Stimulated activated CD8-positive, alpha-beta memory T cell treated with anti-CD3 and anti-CD28 coated beads, Interleukin-12 subunit alpha, Interleukin-12 subunit beta, amount 100 ng/mL, for 24 hours (primary cell): ENCODE data around the gene AOPEP.

Experiments used
- DNase-seq: peaks from one replicate; pipeline ENCODE4 v3.0.0-alpha.2; 2020; ENCODE audit errors: extremely low read depth

AOPEP gene

DNA sequence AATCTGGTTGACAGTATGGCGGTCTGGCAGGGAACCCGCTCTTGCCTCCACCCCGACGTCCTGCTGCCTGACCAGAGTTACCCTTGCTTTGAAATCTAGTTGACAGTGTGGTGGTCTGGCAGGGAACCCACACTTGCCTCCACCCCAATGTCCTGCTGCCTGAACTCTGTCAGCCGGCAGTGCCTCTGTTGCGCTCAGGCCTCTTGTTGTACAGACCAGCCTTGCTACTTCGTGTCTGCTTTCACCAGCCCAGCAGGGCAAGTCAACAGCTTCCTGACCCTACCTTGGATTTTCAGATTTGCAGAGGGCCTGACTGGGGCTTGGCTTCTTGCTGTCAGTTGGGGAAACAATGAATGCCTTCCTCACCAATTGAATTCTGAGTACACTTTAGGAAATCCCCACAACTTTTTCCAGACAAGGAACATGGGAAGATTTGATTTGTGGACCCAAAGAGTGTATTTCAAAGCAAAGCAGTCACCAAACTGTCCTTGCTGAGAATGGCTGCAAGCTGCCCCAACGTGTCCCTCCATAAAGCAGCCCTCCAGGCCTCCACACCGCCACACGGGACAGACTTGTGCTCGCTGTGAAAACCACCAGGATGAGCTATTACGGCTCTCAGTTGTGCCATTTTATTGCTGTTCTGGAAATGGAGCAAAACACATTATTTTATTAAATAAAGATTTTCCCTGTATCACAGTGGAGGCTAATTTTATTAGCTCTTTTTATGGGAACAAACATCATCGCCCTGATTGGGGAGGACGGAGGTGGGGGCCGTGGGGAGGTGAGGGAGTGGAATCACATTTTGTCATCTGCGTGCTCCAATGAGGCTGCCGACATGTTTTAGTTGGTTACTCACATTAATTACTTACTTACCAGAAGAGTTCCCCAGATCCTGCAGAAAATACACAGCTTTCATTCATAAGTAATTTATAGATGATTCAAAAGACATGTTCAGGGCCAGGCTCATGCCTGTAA lies 189.3 kb downstream of the AOPEP start:
- DNase-seq = no peak

DNA sequence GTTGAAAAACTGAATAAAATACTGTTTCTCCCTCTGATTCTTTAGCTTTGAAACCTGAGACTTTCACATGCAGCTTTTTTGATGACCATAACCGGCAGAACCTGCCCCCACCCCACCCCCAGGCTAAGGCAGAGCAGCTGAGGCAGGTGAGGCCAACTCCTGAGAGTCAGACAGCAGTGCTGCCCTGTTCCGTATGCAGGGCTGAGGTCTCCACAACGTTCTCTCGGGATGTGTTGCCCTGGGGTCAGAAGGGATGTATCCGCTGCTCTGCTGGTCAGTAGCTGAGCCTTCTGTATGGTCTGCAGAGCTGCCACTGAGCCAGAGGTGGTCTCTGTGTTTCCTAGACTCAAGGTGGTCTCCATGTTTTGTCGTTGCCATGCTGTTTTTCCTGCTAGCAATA lies 190.5 kb downstream of the AOPEP start:
- no peak for DNase-seq

DNA sequence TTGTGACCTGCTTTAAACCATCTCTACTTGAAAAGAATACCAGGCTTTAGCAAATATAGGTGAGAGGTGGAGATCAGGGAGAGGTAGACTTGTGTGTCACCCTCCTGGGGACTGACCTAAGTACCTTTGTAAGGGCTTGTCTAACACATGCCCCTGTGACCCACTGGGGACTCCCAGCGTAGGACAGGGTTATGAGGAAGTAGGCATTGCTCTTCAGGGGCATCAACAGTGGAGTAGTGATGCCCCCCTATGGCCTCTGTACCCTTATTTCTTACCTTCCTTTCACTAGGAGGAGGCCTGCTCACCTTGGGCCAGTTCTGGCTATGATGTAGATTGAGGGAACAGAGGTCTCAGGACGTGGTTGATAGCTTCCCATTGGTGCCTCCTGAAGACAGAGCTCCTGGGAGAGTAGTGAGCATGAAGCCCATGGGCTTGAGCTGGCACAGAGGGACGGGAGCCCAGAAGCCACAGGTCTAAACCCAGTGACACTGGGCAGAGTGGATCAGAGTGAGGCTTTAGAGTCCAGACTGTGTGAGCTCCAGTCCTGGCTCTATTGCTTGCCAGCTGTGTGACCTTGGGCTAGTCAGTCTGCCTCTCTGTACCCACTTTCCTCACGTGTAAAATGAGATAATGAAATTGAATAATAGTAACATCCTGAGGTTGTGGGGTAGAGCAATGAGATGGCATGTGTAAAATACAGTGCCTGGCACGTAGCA lies 191.7 kb downstream of the AOPEP start:
- no peak for DNase-seq

DNA sequence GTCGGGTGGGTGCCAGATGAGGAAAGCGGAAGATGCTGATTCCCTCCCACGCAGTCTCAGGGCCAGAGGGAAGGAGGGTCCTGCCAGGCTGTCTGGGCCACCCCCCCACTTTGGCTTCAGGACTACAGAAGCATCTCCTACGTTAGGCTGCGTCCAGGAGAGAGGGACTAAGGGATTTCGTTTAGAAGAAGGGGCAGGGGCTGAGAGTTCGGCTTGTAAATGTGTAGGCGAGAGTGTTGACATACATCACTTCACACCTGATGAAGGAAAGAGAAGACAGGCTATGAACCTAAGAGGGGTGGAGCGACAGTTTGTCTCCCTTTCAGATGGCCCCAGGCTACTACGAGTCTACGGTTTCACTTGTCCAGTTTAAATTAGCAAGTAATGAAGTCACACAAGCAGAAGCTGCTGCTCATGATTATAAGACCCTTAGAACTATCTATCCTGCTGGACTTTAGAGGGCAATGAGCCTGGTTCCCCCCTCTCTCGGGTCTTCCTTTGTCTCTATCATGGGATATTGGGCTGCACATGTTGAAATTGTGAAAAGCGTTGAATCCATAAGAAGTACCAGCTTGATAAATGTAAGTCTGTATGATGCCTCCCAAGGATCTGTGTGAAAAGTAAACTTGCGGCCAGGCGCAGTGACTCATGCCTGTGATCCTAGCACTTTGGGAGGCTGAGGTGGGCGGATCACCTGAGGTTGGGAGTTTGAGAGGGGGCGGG lies 193.0 kb downstream of the AOPEP start:
- DNase-seq = no peak

DNA sequence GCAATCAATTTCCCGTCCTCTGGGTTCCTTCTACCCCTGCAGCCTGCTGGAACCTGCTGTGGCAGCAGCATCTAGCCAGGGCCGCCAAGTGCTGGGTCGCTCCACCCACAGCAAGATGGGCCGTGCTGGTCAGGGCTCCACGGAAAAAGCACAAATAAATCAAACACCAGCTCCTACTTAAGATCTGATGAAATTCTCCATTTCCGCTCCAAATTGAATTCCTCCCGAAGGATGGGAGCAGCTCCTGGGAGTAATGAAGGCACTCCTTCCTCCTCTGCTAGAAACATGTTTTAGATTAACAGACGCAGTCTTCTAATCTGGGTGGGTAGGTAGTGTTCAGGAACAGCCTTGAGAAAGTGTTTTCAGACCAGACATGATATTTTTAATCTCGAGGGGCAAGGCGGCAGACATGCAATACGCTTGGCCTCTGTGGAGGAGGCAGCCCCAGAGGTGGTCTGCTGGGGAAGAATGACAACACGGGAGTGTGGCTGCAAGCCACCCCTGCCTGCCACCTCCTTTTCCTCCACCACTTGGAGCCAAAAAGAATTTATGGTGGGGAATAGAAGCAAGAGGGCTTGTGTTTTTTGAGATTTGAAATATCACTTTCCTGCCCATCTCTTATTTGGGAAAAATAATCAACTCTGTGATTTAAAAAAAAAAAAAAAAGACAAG lies 194.1 kb downstream of the AOPEP start:
- no peak for DNase-seq

DNA sequence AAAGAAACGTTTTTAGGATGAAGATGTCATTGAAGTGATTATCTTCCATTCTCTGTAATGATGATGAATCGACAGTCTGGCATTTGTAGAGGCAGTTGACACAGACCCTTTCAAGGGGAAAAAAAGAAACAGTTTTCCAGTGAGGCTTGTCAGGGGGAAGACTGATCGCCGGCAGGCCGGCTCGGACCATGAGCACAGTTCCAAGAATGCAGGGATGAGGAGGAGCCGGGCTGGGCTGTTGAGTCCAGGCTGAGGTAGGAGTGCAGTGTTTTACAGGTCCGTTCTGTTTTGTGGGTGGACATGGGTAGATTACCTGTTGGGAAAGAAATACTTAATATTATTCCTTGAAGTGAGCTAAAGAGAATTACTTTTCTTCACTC lies 194.6 kb downstream of the AOPEP start:
- DNase-seq = no peak

DNA sequence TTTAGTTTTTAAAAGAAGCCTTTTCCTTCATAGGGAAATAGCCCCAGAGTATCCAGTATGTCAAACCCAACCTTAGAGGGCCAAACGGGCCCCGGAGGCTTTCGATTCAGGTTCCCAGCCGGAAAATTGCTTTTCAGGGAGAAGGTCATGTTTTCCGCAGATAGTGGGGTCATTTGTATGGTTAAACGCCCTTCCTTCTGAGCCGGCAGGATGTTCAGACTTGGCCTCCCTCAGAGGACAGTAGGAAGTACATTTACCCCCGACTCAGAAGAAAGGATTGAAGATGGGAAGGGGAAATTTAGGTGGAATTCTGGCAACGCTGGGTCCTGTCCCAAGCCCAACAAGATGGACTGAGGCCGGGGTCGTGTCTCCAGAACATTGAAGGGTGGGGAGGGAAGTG lies 195.2 kb downstream of the AOPEP start:
- no peak for DNase-seq

DNA sequence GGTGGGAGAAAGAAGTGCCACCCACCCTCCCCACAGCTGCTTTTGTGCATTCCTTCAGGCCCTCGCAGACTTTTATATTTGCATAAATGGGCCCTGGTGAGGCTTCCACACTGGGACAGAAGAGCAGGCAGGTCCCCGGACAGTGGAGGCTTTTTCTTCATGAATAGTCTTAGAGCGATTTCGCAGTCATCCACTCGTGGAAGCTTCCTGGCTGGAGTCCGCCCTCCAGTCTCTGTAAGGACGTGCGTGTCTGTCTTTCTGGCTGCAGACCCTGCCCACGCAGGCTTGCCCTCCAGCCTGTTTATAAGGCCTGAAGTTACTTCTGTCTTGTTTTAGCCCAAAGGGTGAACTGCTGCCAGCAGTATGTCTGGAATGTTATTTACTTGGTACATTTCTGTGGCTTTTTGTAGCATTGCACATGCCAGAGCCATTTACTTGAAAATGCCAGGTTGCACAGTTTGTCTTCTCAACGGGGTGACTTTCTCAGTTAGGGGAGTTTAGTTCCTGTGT lies 195.7 kb downstream of the AOPEP start:
- DNase-seq = no peak

DNA sequence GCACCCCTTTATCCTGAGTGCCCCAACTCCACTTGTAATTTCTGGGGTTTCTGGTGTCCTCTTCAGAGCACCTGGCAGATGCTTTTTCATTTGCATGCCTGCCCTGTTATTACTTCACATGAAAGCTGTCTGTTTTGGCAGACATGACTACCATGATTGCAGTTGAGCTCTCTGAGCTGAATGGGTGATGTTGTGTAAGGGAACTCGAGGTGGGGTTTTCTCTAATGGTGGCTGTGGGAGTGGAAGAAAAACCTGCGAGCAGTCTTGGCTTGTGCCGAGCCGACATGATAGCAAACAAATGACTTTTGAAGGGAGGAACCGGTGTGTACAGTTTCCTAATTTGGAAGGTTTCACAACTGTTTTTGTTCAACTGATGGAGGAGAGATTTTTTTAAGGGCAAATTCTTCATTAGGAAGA lies 196.2 kb downstream of the AOPEP start:
- no peak for DNase-seq

DNA sequence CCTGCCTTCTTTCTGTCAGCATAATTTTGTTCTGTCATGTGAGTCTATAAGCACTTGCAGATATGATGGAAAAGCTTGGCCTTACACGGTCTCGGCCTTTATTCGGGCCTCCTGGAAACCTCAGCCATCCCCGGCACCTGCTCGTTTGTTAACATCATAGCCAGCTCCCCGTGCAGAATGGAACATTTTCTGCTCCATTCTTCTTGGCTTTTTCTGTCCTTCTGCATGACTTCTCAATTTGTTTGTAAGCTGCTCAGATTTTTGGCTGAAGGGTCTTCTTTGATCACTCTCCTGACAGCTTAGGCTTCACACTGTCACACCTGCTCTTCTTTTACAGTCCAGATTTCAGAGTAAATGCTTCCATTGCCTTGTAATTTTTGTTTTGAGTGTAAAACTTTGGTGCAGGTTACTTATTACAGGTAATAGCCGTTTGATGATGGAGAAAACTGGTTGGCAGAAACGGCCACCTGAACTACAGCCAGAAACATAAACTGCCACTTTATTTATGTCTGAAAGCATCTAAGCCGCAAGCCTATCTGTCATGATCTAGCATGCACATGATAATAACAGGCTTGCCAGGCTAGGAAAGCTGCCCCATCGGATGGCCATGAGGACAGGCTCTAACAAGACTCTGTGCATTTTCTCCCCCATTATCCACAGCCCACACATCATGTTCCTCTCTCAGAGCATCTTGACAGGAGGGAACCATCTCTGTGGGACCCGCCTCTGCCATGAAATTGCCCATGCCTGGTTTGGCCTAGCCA lies 197.0 kb downstream of the AOPEP start:
- no peak for DNase-seq

DNA sequence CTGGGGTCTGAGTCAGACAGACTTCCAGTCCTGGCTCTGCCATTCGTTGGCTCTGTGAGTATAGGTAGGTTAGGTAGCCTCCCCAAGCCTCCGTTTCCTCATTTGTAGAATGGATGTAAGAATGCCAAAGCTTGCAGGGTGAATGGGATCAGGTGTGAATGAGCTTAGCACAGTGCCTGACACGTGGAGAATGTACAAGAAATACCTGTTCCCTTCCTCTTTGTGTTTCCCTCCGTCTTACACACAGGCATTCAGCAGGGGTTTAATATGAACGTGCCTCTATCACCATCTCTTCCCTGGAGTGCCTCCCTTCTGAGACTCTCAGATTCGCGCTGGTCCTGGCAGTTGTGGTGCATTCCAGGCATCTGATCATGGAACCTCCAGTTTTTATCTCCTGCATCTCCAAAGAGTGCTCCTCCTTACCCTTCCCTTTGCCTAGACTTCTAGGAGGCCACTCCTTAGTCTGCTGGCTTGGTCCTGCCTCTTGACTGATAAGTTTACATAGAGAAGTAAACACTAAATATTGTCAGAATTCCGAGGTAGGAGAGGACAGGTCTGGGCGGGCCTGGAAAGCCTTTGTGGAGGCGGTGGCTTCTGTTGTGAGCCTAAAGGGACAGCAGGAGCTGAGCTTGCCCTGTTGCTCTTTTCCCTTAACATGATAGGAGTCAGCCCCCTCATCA lies 199.4 kb downstream of the AOPEP start:
- no peak for DNase-seq

DNA sequence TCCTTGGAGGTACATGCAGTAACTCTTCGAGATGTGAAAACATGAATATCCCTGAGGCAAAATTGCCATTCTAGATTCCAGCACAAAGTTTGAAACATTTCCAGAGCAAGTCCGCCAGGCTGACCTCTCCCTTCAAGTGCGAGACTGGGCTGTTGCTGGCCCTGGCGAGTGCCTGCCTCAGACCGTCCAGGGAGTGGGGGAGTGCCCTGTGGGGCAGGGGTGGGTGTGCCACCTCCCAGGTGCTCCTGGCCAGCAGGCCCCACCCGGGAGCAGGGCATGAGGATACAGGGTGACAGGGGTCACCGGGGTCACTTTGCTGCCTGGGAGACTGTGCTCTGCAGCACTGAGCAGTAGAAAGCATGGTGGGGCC lies 199.9 kb downstream of the AOPEP start:
- DNase-seq = no peak

DNA sequence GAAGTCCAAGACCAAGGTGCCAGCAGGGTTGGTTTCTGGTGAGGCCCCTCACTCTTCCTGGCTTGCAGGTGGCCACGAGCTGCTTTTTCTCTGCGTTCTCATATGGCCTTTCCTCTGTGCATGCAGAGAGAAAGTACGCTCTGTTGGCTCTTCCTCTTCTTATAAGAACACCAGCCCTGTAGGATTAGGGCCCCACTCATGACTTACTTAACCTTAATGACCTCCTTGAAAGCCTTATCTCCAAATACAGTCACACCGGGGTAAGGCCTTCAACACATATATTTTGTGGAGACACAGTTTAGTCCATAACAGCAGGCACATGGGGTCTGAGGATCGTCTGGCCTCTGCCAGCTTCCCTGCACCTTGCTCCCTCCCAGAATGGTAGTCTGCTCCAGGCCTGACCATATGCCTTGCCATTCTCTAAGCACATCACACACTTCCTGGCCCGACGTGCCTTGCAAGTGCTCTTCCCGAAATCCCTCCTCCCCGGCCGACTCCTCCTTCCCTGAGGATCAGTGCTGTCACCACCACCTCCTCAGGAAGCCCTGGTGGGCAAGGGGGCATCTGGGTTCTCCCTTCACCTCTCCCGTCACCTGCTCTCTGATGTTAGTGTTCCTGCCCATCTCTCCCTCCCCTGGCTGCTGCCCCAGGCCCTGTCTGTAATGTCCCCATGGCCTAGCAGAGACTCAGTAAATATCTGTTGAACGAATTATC lies 200.7 kb downstream of the AOPEP start:
- no peak for DNase-seq

DNA sequence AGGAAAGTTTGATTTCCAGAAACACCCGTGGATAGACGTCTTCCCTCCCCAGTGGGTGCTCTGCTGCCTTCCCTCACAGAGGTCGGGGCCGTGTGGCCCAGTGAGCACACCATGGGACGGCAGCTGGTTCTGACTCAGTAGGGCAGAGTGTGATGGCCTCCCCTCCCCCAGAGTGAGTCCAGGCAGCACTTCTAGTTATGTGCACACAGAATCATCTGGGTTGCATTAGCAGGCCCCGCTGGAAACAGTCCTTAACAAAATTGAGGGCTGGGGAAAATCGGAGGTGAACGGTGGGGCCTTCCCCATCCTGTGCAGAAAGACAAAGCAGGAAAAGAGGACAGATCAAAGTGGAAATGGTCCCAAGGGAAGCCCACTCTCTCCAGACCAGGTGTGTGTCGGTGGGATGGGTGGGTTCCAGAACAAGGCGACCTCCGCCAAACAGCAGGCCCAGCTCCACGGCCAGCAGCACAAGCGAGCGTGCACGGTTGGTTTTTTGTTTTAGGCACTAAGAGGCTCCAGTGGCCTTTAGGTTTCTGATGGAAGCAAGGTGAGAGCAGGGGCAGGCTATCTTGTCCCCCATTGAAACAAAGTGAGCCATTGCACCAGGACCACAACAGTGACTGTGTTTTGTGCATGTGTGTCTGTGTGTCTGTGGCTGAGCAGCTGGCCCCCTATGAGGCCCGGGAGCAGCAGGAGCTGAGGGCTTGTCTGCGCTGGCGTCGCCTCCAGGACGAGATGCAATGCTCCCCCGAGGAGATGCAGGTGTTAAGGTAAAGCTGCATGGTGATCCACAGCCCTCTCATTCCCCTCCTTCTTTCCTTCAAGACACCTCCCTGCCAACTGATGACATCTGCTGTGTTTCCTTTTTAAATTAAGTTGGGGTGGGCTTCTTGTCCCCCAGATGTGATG lies 201.5 kb downstream of the AOPEP start:
- no peak for DNase-seq

DNA sequence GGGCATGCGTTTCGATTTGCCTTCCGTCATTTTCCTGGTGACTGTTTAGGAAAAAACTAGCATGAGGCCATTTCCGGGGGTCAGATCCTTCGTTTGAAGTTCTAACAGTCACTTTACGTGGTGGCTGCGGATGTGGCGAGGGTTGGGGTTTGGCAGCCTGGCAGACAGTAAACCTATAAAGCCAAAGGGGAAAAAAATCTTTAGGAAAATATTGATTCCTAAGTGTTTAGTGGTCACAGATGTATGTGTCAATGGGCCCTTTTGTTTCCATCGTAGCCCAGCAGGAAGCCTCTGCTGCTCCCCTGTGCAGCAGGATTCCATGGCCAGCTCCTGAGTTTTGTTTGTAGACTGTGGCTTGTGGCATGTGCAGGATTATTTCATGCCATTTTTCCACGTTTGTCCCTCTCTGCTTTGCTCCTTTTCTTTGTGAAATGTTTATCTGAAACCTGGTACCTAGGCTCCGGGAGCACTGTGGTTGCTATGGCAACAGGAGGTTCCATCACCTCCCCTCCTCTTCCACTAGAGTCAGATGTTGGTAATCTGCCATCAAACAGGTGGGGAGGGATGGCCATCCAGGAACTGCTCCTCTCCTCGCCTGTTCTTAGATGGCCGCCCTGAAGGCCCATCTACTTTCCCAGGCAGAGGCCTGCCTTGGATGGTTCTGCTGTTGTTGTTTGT lies 202.3 kb downstream of the AOPEP start:
- no peak for DNase-seq

DNA sequence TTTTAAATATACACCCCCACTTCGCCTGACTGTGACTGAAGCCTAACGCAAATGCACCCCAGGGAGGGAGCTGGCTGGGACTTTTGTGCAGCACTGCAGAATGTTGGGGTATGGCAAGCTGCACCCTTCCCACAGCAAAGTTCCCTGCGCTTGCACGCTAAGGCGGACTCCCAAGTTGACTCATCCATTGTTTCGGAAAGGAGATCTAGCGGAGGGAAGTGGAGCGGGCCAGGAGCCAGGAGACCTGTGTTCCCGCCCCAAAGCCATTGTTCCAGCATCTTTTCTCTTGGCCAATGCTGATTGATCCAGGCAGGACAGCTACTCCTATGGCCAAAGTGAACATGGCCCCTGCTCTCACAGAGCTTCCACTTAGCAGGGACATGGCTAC lies 202.9 kb downstream of the AOPEP start:
- no peak for DNase-seq

DNA sequence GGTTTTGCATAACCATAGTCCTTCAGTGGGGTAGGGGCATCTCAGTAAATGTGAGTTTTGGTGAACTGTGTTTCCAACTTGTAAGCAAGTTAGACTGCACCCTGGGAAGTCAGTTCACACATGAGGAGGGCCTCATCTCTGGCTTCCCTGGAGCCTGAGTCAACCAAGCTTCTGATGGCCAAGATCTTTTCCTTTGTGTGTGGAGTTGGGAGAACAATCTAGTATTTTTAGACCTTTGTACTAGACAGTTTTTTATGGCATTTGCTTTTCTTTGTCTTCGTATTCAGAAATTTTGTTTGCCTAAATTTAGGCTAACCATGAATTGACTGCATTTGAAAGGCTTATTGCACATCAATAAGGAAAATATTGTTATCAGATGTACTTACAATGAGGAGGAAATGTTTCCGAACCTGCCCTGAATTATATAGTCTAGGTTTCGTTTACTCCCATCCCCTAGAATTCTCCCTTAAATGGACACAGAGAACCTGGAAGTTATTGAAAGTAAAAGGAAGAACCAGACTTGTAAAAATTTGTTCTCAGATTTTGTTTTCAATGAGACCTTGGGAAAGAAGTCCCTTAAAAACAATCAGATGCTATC lies 204.6 kb downstream of the AOPEP start:
- no peak for DNase-seq

DNA sequence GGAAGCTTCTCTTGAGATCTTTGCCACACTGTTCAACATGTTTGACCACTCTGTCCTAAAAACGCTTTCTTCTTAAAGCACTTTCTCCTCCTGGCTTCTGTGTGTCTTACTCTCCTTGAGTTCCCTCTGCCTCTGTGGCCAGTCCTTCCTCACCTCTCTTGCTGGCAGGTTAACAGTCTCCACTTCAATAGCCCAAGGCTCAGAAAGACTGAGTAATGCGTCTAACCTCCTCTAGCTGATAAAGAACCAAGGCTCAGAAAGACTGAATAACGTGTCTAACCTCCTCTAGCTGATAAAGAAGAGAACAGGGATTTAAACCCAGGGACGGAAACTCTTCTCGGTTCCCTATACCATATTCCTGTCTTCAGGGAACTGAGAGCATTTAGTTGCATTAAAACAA lies 205.2 kb downstream of the AOPEP start:
- DNase-seq = no peak
